PC-9 (cell line): ENCODE data around the gene PLEKHG1.

Experiments used
- CTCF ChIP-seq: fragments of 200-600 bp; sonication (generic); conservative IDR thresholded peaks from 2 replicates; pipeline ENCODE4 v1.6.1; 2017; ENCODE audit warnings: mixed run types, antibody characterized with exemption, mild to moderate bottlenecking, moderate library complexity
- EZH2 ChIP-seq: fragments of 200-600 bp; sonication (generic); IDR thresholded peaks from 2 replicates; pipeline ENCODE4 v1.8.0; 2017; ENCODE audit warnings: antibody characterized with exemption, low read depth

GRCh38 chr6:150566486-150566885, 33.2 kb upstream of the PLEKHG1 start:
- TF ChIP-seq CTCF (no peak), EZH2 (no peak)
